Measurements from ENCODE around the gene ETS1. TPM values are rescaled to one million over a fixed set of nuclear protein-coding genes. Genes with fewer than 3 reads are reported as not detected.

The ETS1 gene
- total and polyA plus RNA-seq, 5 donors from 2014 or later, result 489 to 1,033 (median 577) TPM

GRCh38 chr11:128570632-128571031 is 16.7 kb downstream of the ETS1 start:
- Histone ChIP-seq H3K27ac (ENCODE audit: insufficient read depth, low read length, poor library complexity, severe bottlenecking) (no peak overlapping the region), H3K9me3 (ENCODE audit: control insufficient read depth in 2 of 2, low read length in 2 of 2) (peaks cover 0 to 7% of the 10 kb centered on the region in 2 experiments), H3K36me3 (ENCODE audit: control insufficient read depth, insufficient read depth, low read length) (no peaks in the 10 kb centered on the region), H3K27me3 (ENCODE audit: control insufficient read depth, insufficient read depth, low read length) (no peaks in the 10 kb centered on the region), H3K4me3 (ENCODE audit: low read depth, low read length) (no peak overlapping the region), H3K4me1 (ENCODE audit: control insufficient read depth, insufficient read depth, low read length, poor library complexity, severe bottlenecking) (peaks cover 8% of the 10 kb centered on the region)
- ATAC-seq (ENCODE audit: low read depth in 2 of 2) (no peak), DNase-seq (no peak)
- peaks cover 13 to 29% (median 20%) of the 10 kb centered on the region in 4 donors for H3K4me1 Mint-ChIP-seq
- no peak overlapping the region for H3K27ac Mint-ChIP-seq
- H3K9me3 Mint-ChIP-seq, result peaks cover 0 to 13% (median 2%) of the 10 kb centered on the region in 7 donors
- H3K27me3 Mint-ChIP-seq, result no peaks in the 10 kb centered on the region
- H3K36me3 Mint-ChIP-seq, result no peaks in the 10 kb centered on the region
- H3K4me3 Mint-ChIP-seq, result no peak overlapping the region

GRCh38 chr11:128569291-128569690 is 18.1 kb downstream of the ETS1 start:
- Histone ChIP-seq H3K27me3 (ENCODE audit: control insufficient read depth, insufficient read depth, low read length) (no peaks in the 10 kb centered on the region), H3K36me3 (ENCODE audit: control insufficient read depth, insufficient read depth, low read length) (no peaks in the 10 kb centered on the region), H3K4me3 (ENCODE audit: low read depth, low read length) (no peak overlapping the region), H3K27ac (ENCODE audit: insufficient read depth, low read length, poor library complexity, severe bottlenecking) (no peak overlapping the region), H3K4me1 (ENCODE audit: control insufficient read depth, insufficient read depth, low read length, poor library complexity, severe bottlenecking) (peaks cover 8% of the 10 kb centered on the region), H3K9me3 (ENCODE audit: control insufficient read depth in 2 of 2, low read length in 2 of 2) (peaks cover 0 to 5% of the 10 kb centered on the region in 2 experiments)
- DNase-seq, result no peak
- Mint-ChIP-seq H3K4me3 (no peak overlapping the region), H3K27ac (peak overlapping the region in 1 of 3 donors; percentile 49), H3K9me3 (peaks cover 0 to 11% (median 0%) of the 10 kb centered on the region in 7 donors), H3K36me3 (no peaks in the 10 kb centered on the region), H3K27me3 (no peaks in the 10 kb centered on the region), H3K4me1 (peaks cover 6 to 19% (median 14%) of the 10 kb centered on the region in 4 donors)
- ATAC-seq (ENCODE audit: low read depth in 2 of 2), result no peak

- no peak overlapping the region for H3K4me3 ChIP-seq (ENCODE audit: low read depth, low read length)
- H3K27ac ChIP-seq (ENCODE audit: insufficient read depth, low read length, poor library complexity, severe bottlenecking), result no peak overlapping the region
- no peaks in the 10 kb centered on the region for H3K27me3 ChIP-seq (ENCODE audit: control insufficient read depth, insufficient read depth, low read length)
- ATAC-seq (ENCODE audit: low read depth in 2 of 2) (no peak), DNase-seq (no peak)
- Mint-ChIP-seq H3K4me1 (peaks cover 9 to 20% (median 13%) of the 10 kb centered on the region in 4 donors), H3K27me3 (no peaks in the 10 kb centered on the region), H3K36me3 (no peaks in the 10 kb centered on the region), H3K27ac (peak overlapping the region; percentile 18 to 76 (median 49)), H3K4me3 (peak overlapping the region in 1 of 4 donors; percentile 16), H3K9me3 (peaks cover 0 to under 1% (median 0%) of the 10 kb centered on the region in 7 donors)
- peaks cover 8% of the 10 kb centered on the region for H3K4me1 ChIP-seq (ENCODE audit: control insufficient read depth, insufficient read depth, low read length, poor library complexity, severe bottlenecking)
- H3K9me3 ChIP-seq (ENCODE audit: control insufficient read depth in 2 of 2, low read length in 2 of 2), result no peaks in the 10 kb centered on the region
- H3K36me3 ChIP-seq (ENCODE audit: control insufficient read depth, insufficient read depth, low read length), result no peaks in the 10 kb centered on the region
These were observed 19.1 kb downstream of the ETS1 start for GRCh38 chr11:128568166-128568778.

GRCh38 chr11:128567130-128567529 is 20.2 kb downstream of the ETS1 start:
- Mint-ChIP-seq H3K36me3 (no peaks in the 10 kb centered on the region), H3K27me3 (no peaks in the 10 kb centered on the region), H3K27ac (peak overlapping the region; percentile 7 to 60 (median 13)), H3K4me3 (no peak overlapping the region), H3K4me1 (peaks cover 5 to 21% (median 11%) of the 10 kb centered on the region in 4 donors), H3K9me3 (no peaks in the 10 kb centered on the region)
- Histone ChIP-seq H3K4me3 (ENCODE audit: low read depth, low read length) (no peak overlapping the region), H3K4me1 (ENCODE audit: control insufficient read depth, insufficient read depth, low read length, poor library complexity, severe bottlenecking) (peaks cover 8% of the 10 kb centered on the region), H3K27ac (ENCODE audit: insufficient read depth, low read length, poor library complexity, severe bottlenecking) (no peak overlapping the region), H3K36me3 (ENCODE audit: control insufficient read depth, insufficient read depth, low read length) (no peaks in the 10 kb centered on the region), H3K9me3 (ENCODE audit: control insufficient read depth in 2 of 2, low read length in 2 of 2) (no peaks in the 10 kb centered on the region), H3K27me3 (ENCODE audit: control insufficient read depth, insufficient read depth, low read length) (no peaks in the 10 kb centered on the region)
- no peak for DNase-seq
- ATAC-seq (ENCODE audit: low read depth in 2 of 2), result no peak

GRCh38 chr11:128565881-128566280 is 21.5 kb downstream of the ETS1 start:
- Mint-ChIP-seq H3K36me3 (no peaks in the 10 kb centered on the region), H3K27ac (no peak overlapping the region), H3K9me3 (peaks cover 0 to 2% (median 0%) of the 10 kb centered on the region in 7 donors), H3K27me3 (no peaks in the 10 kb centered on the region), H3K4me1 (peaks cover 14 to 28% (median 15%) of the 10 kb centered on the region in 4 donors), H3K4me3 (no peak overlapping the region)
- DNase-seq (no peak), ATAC-seq (ENCODE audit: low read depth in 2 of 2) (no peak)
- Histone ChIP-seq H3K4me3 (ENCODE audit: low read depth, low read length) (no peak overlapping the region), H3K9me3 (ENCODE audit: control insufficient read depth in 2 of 2, low read length in 2 of 2) (no peaks in the 10 kb centered on the region), H3K36me3 (ENCODE audit: control insufficient read depth, insufficient read depth, low read length) (no peaks in the 10 kb centered on the region), H3K27ac (ENCODE audit: insufficient read depth, low read length, poor library complexity, severe bottlenecking) (no peak overlapping the region), H3K4me1 (ENCODE audit: control insufficient read depth, insufficient read depth, low read length, poor library complexity, severe bottlenecking) (peaks cover 8% of the 10 kb centered on the region), H3K27me3 (ENCODE audit: control insufficient read depth, insufficient read depth, low read length) (no peaks in the 10 kb centered on the region)

- Mint-ChIP-seq H3K27ac (no peak overlapping the region), H3K36me3 (peaks cover 3% of the 10 kb centered on the region), H3K27me3 (no peaks in the 10 kb centered on the region), H3K4me3 (no peak overlapping the region), H3K4me1 (peaks cover 22 to 39% (median 23%) of the 10 kb centered on the region in 4 donors), H3K9me3 (peaks cover 0 to 3% (median 0%) of the 10 kb centered on the region in 7 donors)
- H3K27ac ChIP-seq (ENCODE audit: insufficient read depth, low read length, poor library complexity, severe bottlenecking), result no peak overlapping the region
- DNase-seq, result no peak
- ATAC-seq (ENCODE audit: low read depth in 2 of 2), result no peak
- H3K4me1 ChIP-seq (ENCODE audit: control insufficient read depth, insufficient read depth, low read length, poor library complexity, severe bottlenecking), result peaks cover 11% of the 10 kb centered on the region
- H3K36me3 ChIP-seq (ENCODE audit: control insufficient read depth, insufficient read depth, low read length), result no peaks in the 10 kb centered on the region
- no peak overlapping the region for H3K4me3 ChIP-seq (ENCODE audit: low read depth, low read length)
- H3K9me3 ChIP-seq (ENCODE audit: control insufficient read depth in 2 of 2, low read length in 2 of 2), result no peaks in the 10 kb centered on the region
- no peaks in the 10 kb centered on the region for H3K27me3 ChIP-seq (ENCODE audit: control insufficient read depth, insufficient read depth, low read length)
These were observed 22.6 kb downstream of the ETS1 start for GRCh38 chr11:128564642-128565245.

GRCh38 chr11:128563942-128564641 is 23.3 kb downstream of the ETS1 start:
- Histone ChIP-seq H3K36me3 (ENCODE audit: control insufficient read depth, insufficient read depth, low read length) (no peaks in the 10 kb centered on the region), H3K27ac (ENCODE audit: insufficient read depth, low read length, poor library complexity, severe bottlenecking) (no peak overlapping the region), H3K4me1 (ENCODE audit: control insufficient read depth, insufficient read depth, low read length, poor library complexity, severe bottlenecking) (peaks cover 11% of the 10 kb centered on the region), H3K9me3 (ENCODE audit: control insufficient read depth in 2 of 2, low read length in 2 of 2) (no peaks in the 10 kb centered on the region), H3K27me3 (ENCODE audit: control insufficient read depth, insufficient read depth, low read length) (no peaks in the 10 kb centered on the region), H3K4me3 (ENCODE audit: low read depth, low read length) (no peak overlapping the region)
- peak in 1 of 2 donors; percentile 38 for ATAC-seq (ENCODE audit: low read depth in 2 of 2)
- H3K9me3 Mint-ChIP-seq, result peaks cover 0 to 3% (median 0%) of the 10 kb centered on the region in 7 donors
- H3K27ac Mint-ChIP-seq, result peak overlapping the region in 1 of 3 donors; percentile 36
- H3K4me3 Mint-ChIP-seq, result no peak overlapping the region
- H3K4me1 Mint-ChIP-seq, result peaks cover 26 to 45% (median 29%) of the 10 kb centered on the region in 4 donors
- DNase-seq, result no peak
- H3K27me3 Mint-ChIP-seq, result no peaks in the 10 kb centered on the region
- H3K36me3 Mint-ChIP-seq, result peaks cover 3% of the 10 kb centered on the region

Measured in CD4-positive, CD25-positive, alpha-beta regulatory T cell (primary cell).